HL-60 (cell line): Measurements from ENCODE around the gene IFNLR1.

ENCODE experiments used
- GABPA ChIP-seq: IDR thresholded peaks from 2 replicates; pipeline ENCODE4 v1.6.1; 2012; ENCODE audit warnings: low read depth
- POLR2AphosphoS5 ChIP-seq: IDR thresholded peaks from 2 replicates; pipeline ENCODE4 v1.6.1; 2012; ENCODE audit warnings: low read depth
- TF ChIP-seq, protein P1 (sequence below): IDR thresholded peaks from one replicate; pipeline ENCODE4 v1.5.1; 2011; ENCODE audit warnings: low read length, control low read depth, inconsistent platforms; ENCODE audit not compliant: insufficient read depth
- TF ChIP-seq, protein P2 (sequence below): IDR thresholded peaks from 2 replicates; pipeline ENCODE4 v1.6.1; 2012; ENCODE audit warnings: low read depth; ENCODE audit not compliant: insufficient replicate concordance

DNA sequence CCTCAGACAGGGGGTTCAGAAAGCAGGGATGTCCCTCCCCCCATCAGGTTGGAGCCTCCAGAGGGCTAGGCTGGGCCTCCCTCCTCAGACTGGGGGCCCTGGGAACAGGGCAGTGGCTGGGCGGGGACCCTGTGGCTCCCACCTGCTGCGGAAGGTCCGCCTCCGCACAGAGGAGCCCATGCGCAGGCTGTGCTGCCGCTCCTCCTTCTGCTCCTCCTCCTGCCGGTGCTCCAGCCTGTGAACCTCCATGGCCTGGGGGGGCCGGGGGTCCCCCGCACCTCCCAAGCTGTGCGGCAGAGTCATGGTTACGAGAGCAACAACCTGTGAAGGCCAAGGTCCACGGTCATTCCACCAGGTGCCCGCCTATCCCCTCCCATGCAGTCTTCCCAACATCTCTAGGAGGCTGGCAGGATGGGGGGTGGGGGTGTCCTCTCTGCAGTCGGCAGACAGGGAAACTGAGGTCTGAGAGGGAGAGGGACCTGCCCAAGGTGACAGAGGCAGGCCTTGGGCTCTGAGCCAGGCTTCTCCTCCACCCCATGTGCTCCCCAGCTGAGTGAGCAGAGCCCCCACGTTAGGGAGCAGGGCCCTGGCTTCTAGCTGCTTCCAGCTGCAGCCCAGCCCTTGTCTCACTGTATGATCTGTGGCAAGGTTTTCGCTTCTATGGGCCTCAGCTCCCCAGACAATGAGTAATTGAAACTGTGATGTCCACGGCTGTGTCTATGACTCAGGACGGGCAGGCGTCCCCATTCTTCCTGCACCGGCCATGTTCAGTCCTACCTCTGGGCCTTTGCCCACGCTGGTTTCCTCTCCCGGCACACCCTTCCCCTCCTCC is 78.5 kb downstream of the IFNLR1 start:
- TF ChIP-seq, protein P1, sequence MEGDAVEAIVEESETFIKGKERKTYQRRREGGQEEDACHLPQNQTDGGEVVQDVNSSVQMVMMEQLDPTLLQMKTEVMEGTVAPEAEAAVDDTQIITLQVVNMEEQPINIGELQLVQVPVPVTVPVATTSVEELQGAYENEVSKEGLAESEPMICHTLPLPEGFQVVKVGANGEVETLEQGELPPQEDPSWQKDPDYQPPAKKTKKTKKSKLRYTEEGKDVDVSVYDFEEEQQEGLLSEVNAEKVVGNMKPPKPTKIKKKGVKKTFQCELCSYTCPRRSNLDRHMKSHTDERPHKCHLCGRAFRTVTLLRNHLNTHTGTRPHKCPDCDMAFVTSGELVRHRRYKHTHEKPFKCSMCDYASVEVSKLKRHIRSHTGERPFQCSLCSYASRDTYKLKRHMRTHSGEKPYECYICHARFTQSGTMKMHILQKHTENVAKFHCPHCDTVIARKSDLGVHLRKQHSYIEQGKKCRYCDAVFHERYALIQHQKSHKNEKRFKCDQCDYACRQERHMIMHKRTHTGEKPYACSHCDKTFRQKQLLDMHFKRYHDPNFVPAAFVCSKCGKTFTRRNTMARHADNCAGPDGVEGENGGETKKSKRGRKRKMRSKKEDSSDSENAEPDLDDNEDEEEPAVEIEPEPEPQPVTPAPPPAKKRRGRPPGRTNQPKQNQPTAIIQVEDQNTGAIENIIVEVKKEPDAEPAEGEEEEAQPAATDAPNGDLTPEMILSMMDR = no peak
- TF ChIP-seq GABPA (no peak), POLR2AphosphoS5 (no peak)
- TF ChIP-seq, protein P2, sequence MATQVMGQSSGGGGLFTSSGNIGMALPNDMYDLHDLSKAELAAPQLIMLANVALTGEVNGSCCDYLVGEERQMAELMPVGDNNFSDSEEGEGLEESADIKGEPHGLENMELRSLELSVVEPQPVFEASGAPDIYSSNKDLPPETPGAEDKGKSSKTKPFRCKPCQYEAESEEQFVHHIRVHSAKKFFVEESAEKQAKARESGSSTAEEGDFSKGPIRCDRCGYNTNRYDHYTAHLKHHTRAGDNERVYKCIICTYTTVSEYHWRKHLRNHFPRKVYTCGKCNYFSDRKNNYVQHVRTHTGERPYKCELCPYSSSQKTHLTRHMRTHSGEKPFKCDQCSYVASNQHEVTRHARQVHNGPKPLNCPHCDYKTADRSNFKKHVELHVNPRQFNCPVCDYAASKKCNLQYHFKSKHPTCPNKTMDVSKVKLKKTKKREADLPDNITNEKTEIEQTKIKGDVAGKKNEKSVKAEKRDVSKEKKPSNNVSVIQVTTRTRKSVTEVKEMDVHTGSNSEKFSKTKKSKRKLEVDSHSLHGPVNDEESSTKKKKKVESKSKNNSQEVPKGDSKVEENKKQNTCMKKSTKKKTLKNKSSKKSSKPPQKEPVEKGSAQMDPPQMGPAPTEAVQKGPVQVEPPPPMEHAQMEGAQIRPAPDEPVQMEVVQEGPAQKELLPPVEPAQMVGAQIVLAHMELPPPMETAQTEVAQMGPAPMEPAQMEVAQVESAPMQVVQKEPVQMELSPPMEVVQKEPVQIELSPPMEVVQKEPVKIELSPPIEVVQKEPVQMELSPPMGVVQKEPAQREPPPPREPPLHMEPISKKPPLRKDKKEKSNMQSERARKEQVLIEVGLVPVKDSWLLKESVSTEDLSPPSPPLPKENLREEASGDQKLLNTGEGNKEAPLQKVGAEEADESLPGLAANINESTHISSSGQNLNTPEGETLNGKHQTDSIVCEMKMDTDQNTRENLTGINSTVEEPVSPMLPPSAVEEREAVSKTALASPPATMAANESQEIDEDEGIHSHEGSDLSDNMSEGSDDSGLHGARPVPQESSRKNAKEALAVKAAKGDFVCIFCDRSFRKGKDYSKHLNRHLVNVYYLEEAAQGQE = no peak
